Erythroblast (primary cell): ENCODE results near the gene PIGN.

Source experiments
- GATA1 ChIP-seq: IDR thresholded peaks from 2 replicates; pipeline ENCODE4 v1.6.1; 2011; ENCODE audit warnings: low read depth, mild to moderate bottlenecking, control low read depth, low read length, moderate library complexity
- POLR2A ChIP-seq: IDR thresholded peaks from 2 replicates; pipeline ENCODE4 v1.6.1; 2011; ENCODE audit warnings: mild to moderate bottlenecking, low read length

DNA sequence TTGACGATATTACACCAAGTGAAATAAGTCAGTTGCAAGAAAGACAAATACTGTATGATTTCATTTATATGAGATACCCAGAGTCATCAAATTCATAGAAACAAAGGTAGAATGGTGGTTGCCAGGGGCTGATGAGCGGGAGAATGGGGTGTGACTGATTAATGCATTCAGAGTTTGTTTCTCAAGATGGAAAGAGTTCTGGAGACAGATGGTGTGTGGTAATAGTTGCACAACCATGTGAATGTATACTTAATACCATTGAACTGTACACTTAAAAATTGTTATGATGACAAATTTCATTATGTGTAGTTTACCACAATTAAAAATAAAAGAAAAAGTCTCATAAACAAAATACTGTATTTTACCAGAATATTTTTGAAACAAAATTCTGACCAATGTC, 117.3 kb downstream of the PIGN start:
- TF ChIP-seq POLR2A (no peak), GATA1 (no peak)
